ENCODE results near the gene SRGAP1. TPM values are rescaled to one million over a fixed set of nuclear protein-coding genes. Genes with fewer than 3 reads are reported as not detected.

Gene SRGAP1
- total and polyA plus RNA-seq, 2 of the 8 experiments (the other 6 are each of a cell fraction or from before 2014, with no cell fraction given) = 3.2 to 7.3 TPM

GRCh38 chr12:63846238-63846967 lies 1.9 kb downstream of the SRGAP1 start (continued):
- TF ChIP-seq, protein P1, sequence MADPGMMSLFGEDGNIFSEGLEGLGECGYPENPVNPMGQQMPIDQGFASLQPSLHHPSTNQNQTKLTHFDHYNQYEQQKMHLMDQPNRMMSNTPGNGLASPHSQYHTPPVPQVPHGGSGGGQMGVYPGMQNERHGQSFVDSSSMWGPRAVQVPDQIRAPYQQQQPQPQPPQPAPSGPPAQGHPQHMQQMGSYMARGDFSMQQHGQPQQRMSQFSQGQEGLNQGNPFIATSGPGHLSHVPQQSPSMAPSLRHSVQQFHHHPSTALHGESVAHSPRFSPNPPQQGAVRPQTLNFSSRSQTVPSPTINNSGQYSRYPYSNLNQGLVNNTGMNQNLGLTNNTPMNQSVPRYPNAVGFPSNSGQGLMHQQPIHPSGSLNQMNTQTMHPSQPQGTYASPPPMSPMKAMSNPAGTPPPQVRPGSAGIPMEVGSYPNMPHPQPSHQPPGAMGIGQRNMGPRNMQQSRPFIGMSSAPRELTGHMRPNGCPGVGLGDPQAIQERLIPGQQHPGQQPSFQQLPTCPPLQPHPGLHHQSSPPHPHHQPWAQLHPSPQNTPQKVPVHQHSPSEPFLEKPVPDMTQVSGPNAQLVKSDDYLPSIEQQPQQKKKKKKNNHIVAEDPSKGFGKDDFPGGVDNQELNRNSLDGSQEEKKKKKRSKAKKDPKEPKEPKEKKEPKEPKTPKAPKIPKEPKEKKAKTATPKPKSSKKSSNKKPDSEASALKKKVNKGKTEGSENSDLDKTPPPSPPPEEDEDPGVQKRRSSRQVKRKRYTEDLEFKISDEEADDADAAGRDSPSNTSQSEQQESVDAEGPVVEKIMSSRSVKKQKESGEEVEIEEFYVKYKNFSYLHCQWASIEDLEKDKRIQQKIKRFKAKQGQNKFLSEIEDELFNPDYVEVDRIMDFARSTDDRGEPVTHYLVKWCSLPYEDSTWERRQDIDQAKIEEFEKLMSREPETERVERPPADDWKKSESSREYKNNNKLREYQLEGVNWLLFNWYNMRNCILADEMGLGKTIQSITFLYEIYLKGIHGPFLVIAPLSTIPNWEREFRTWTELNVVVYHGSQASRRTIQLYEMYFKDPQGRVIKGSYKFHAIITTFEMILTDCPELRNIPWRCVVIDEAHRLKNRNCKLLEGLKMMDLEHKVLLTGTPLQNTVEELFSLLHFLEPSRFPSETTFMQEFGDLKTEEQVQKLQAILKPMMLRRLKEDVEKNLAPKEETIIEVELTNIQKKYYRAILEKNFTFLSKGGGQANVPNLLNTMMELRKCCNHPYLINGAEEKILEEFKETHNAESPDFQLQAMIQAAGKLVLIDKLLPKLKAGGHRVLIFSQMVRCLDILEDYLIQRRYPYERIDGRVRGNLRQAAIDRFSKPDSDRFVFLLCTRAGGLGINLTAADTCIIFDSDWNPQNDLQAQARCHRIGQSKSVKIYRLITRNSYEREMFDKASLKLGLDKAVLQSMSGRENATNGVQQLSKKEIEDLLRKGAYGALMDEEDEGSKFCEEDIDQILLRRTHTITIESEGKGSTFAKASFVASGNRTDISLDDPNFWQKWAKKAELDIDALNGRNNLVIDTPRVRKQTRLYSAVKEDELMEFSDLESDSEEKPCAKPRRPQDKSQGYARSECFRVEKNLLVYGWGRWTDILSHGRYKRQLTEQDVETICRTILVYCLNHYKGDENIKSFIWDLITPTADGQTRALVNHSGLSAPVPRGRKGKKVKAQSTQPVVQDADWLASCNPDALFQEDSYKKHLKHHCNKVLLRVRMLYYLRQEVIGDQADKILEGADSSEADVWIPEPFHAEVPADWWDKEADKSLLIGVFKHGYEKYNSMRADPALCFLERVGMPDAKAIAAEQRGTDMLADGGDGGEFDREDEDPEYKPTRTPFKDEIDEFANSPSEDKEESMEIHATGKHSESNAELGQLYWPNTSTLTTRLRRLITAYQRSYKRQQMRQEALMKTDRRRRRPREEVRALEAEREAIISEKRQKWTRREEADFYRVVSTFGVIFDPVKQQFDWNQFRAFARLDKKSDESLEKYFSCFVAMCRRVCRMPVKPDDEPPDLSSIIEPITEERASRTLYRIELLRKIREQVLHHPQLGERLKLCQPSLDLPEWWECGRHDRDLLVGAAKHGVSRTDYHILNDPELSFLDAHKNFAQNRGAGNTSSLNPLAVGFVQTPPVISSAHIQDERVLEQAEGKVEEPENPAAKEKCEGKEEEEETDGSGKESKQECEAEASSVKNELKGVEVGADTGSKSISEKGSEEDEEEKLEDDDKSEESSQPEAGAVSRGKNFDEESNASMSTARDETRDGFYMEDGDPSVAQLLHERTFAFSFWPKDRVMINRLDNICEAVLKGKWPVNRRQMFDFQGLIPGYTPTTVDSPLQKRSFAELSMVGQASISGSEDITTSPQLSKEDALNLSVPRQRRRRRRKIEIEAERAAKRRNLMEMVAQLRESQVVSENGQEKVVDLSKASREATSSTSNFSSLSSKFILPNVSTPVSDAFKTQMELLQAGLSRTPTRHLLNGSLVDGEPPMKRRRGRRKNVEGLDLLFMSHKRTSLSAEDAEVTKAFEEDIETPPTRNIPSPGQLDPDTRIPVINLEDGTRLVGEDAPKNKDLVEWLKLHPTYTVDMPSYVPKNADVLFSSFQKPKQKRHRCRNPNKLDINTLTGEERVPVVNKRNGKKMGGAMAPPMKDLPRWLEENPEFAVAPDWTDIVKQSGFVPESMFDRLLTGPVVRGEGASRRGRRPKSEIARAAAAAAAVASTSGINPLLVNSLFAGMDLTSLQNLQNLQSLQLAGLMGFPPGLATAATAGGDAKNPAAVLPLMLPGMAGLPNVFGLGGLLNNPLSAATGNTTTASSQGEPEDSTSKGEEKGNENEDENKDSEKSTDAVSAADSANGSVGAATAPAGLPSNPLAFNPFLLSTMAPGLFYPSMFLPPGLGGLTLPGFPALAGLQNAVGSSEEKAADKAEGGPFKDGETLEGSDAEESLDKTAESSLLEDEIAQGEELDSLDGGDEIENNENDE (IDR thresholded peaks at IDR 0.05; ENCODE audit: insufficient replicate concordance, low read length) = no peak
- TF ChIP-seq KDM4A (IDR thresholded peaks at IDR 0.05; ENCODE audit: low read depth, low read length, severe bottlenecking) (no peak), ZNF274 (IDR thresholded peaks at IDR 0.05; ENCODE audit: borderline replicate concordance, extremely low read depth, low read length) (no peak), POLR2A (IDR thresholded peaks at IDR 0.05; ENCODE audit: control extremely low read depth in 1 of 2, low read depth in 2 of 2, low read length in 2 of 2) (no peak), ATF2 (IDR thresholded peaks at IDR 0.05; ENCODE audit: low read length) (no peak), SIRT6 (IDR thresholded peaks at IDR 0.05; ENCODE audit: low read length) (no peak), FOSL1 (IDR thresholded peaks at IDR 0.05; ENCODE audit: insufficient read depth, low read depth, low read length) (no peak), SIN3A (conservative IDR thresholded peaks at IDR 0.05 in 1 of 2, IDR thresholded peaks at IDR 0.05 in 1 of 2; ENCODE audit: low read depth in 1 of 2, low read length in 2 of 2) (no peak), BRCA1 (IDR thresholded peaks at IDR 0.05; ENCODE audit: low read depth, low read length) (no peak)
